Measurements from ENCODE around the gene METTL14. TPM values are rescaled to one million over a fixed set of nuclear protein-coding genes. Genes with fewer than 3 reads are reported as not detected.
"Not testable (repeated sequence)": the region's sequence is repeated elsewhere in the genome, so short reads cannot be mapped to it uniquely, and the experiment has no call there.

The METTL14 gene
- 45.0 TPM for total RNA-seq (ENCODE audit: unreplicated experiment)
- long read RNA-seq, full-length matches to known transcripts: 5 of 10 reads
- long read RNA-seq, partial matches to known transcripts: 1 of 10 reads
- long read RNA-seq, other reads (novel, unspliced or antisense): 4 of 10 reads

GRCh38 chr4:118684873-118685811 lies at the start of gene METTL14:
METTL14 (plus strand) TSS chr4:118685392; CDS start chr4:118685535, 143 bp downstream.
- DNase-seq (ENCODE audit: low spot score): peak; percentile 90
- Mint-ChIP-seq H3K27me3 (ENCODE audit: unreplicated experiment) (peaks cover 3% of the 10 kb centered on the region), H3K27ac (ENCODE audit: unreplicated experiment) (peak within 1 kb of the TSS; percentile 98), H3K36me3 (ENCODE audit: low read depth, unreplicated experiment) (peaks cover 8% of the 10 kb centered on the region), H3K4me3 (ENCODE audit: unreplicated experiment) (peak within 1 kb of the TSS; percentile 100), H3K9me3 (ENCODE audit: unreplicated experiment) (no peaks in the 10 kb centered on the region), H3K4me1 (ENCODE audit: unreplicated experiment) (peaks cover 9% of the 10 kb centered on the region)
- TF ChIP-seq CTCF (IDR thresholded peaks at IDR 0.05; ENCODE audit: unreplicated experiment): no peak

- not testable (repeated sequence) for DNase-seq (ENCODE audit: low spot score); H3K36me3 Mint-ChIP-seq (ENCODE audit: low read depth, unreplicated experiment); H3K9me3 Mint-ChIP-seq (ENCODE audit: unreplicated experiment); H3K4me3 Mint-ChIP-seq (ENCODE audit: unreplicated experiment); H3K27me3 Mint-ChIP-seq (ENCODE audit: unreplicated experiment); H3K27ac Mint-ChIP-seq (ENCODE audit: unreplicated experiment); H3K4me1 Mint-ChIP-seq (ENCODE audit: unreplicated experiment)
Observed at GRCh38 chr4:118636126-118636525, 49.1 kb upstream of the METTL14 start.

GRCh38 chr4:118664665-118665064 lies 20.5 kb upstream of the METTL14 start:
- DNase-seq (ENCODE audit: low spot score): peak; percentile 44
- not testable (repeated sequence) for H3K9me3 Mint-ChIP-seq (ENCODE audit: unreplicated experiment); H3K27ac Mint-ChIP-seq (ENCODE audit: unreplicated experiment); H3K36me3 Mint-ChIP-seq (ENCODE audit: low read depth, unreplicated experiment); H3K4me3 Mint-ChIP-seq (ENCODE audit: unreplicated experiment); H3K27me3 Mint-ChIP-seq (ENCODE audit: unreplicated experiment); H3K4me1 Mint-ChIP-seq (ENCODE audit: unreplicated experiment)

- H3K4me1 Mint-ChIP-seq (ENCODE audit: unreplicated experiment); H3K27ac Mint-ChIP-seq (ENCODE audit: unreplicated experiment); H3K36me3 Mint-ChIP-seq (ENCODE audit: low read depth, unreplicated experiment); H3K9me3 Mint-ChIP-seq (ENCODE audit: unreplicated experiment); H3K4me3 Mint-ChIP-seq (ENCODE audit: unreplicated experiment); H3K27me3 Mint-ChIP-seq (ENCODE audit: unreplicated experiment): not testable (repeated sequence)
- DNase-seq (ENCODE audit: low spot score): peak; percentile 77
Observed at GRCh38 chr4:118669220-118669619, 16.0 kb upstream of the METTL14 start.

- not testable (repeated sequence) for H3K4me1 Mint-ChIP-seq (ENCODE audit: unreplicated experiment); H3K4me3 Mint-ChIP-seq (ENCODE audit: unreplicated experiment); H3K27me3 Mint-ChIP-seq (ENCODE audit: unreplicated experiment); DNase-seq (ENCODE audit: low spot score); H3K27ac Mint-ChIP-seq (ENCODE audit: unreplicated experiment); H3K9me3 Mint-ChIP-seq (ENCODE audit: unreplicated experiment); H3K36me3 Mint-ChIP-seq (ENCODE audit: low read depth, unreplicated experiment)
Observed at GRCh38 chr4:118670968-118671367, 14.2 kb upstream of the METTL14 start.

- TF ChIP-seq CTCF (IDR thresholded peaks at IDR 0.05; ENCODE audit: unreplicated experiment): no peak
- DNase-seq (ENCODE audit: low spot score): no peak
- Mint-ChIP-seq H3K9me3 (ENCODE audit: unreplicated experiment) (no peaks in the 10 kb centered on the region), H3K27ac (ENCODE audit: unreplicated experiment) (no peak overlapping the region), H3K4me1 (ENCODE audit: unreplicated experiment) (no peaks in the 10 kb centered on the region), H3K4me3 (ENCODE audit: unreplicated experiment) (no peak overlapping the region), H3K27me3 (ENCODE audit: unreplicated experiment) (no peaks in the 10 kb centered on the region), H3K36me3 (ENCODE audit: low read depth, unreplicated experiment) (no peaks in the 10 kb centered on the region)
Observed at GRCh38 chr4:118676128-118676527, 9.1 kb upstream of the METTL14 start.

- H3K36me3 Mint-ChIP-seq (ENCODE audit: low read depth, unreplicated experiment): peaks cover 3% of the 10 kb centered on the region
- no peak overlapping the region for H3K4me3 Mint-ChIP-seq (ENCODE audit: unreplicated experiment)
- H3K27ac Mint-ChIP-seq (ENCODE audit: unreplicated experiment): no peak overlapping the region
- H3K27me3 Mint-ChIP-seq (ENCODE audit: unreplicated experiment): peaks cover 3% of the 10 kb centered on the region
- no peaks in the 10 kb centered on the region for H3K9me3 Mint-ChIP-seq (ENCODE audit: unreplicated experiment)
- no peak for TF ChIP-seq CTCF (IDR thresholded peaks at IDR 0.05; ENCODE audit: unreplicated experiment)
- peaks cover 8% of the 10 kb centered on the region for H3K4me1 Mint-ChIP-seq (ENCODE audit: unreplicated experiment)
- DNase-seq (ENCODE audit: low spot score): no peak
Observed at GRCh38 chr4:118680808-118681207, 4.4 kb upstream of the METTL14 start.

All from endothelial cell (in vitro differentiated cells).